K562 (cell line): ENCODE measurements around the gene FGF14. TPM values are rescaled to one million over a fixed set of nuclear protein-coding genes. Genes with fewer than 3 reads are reported as not detected.

Experiments used
- ATAC-seq: fragments of 200-7000 bp; cut with Tn5 transposase; 3 replicates; pipeline ENCODE4 v1.9.1; 2020; ENCODE audit warnings: moderate library complexity
- BruUV-seq: library from RNA; stranded (reverse); fragments of 400-500 nt; replicated peaks from 2 replicates; lab custom pipeline; 2021; lab: Mats Ljungman, UMichigan
- CTCF ChIA-PET: fragments of 300-600 bp; formaldehyde crosslinking; extraction: SDS; loops from one replicate; lab custom pipeline; 2021; ENCODE audit warnings: low intra/inter-chr PET ratio; lab: Yijun Ruan, JAX
- POLR2A ChIA-PET: fragments of 300-600, 350-650 bp; sonication (Branson Sonifier 250); formaldehyde crosslinking; extraction: SDS; loops from one replicate; lab custom pipeline; 2021; ENCODE audit warnings: antibody characterized with exemption, inconsistent platforms; lab: Yijun Ruan, JAX
- DNase-seq, 4 experiments: peaks; one replicate each; pipeline versions ENCODE4 v3.0.0 to v3.0.0-alpha.2; 2011 to 2018; ENCODE audit warnings: low spot score in 3 of 4, mixed read lengths in 3 of 4; ENCODE audit errors: extremely low read depth in 1 of 4
- FAIRE-seq: peaks from 2 replicates; lab custom pipeline; 2011; peaks lifted over from hg19 to GRCh38; lab: Jason Lieb, UNC
- H2AFZ ChIP-seq: 2 replicates; pipeline ENCODE4 v1.6.0; 2011; ENCODE audit warnings: low read depth, low read length, control low read depth, inconsistent platforms
- H3K27ac ChIP-seq: fragments of 200-600 bp; 3 replicates; pipeline ENCODE4 v1.8.0; 2011; ENCODE audit warnings: low read depth, mild to moderate bottlenecking, control low read depth, inconsistent platforms, low read length, moderate library complexity, mixed read lengths; ENCODE audit errors: extremely low read depth
- H3K27me3 ChIP-seq, 2 experiments: fragments of 300-600 bp in 1 of 2; 2 replicates in 1 of 2; 3 replicates in 1 of 2; pipeline versions ENCODE4 v1.6.0 to v1.8.0; 2011; ENCODE audit warnings: inconsistent platforms in 2 of 2, low read length in 2 of 2, mild to moderate bottlenecking in 1 of 2, mixed read lengths in 1 of 2, moderate library complexity in 1 of 2; ENCODE audit not compliant: control insufficient read depth in 2 of 2, insufficient read depth in 2 of 2
- H3K36me3 ChIP-seq: fragments of 300-600 bp; 3 replicates; pipeline ENCODE4 v1.8.0; 2011; ENCODE audit warnings: mild to moderate bottlenecking, low read length, inconsistent platforms; ENCODE audit not compliant: control insufficient read depth, insufficient read depth
- H3K4me1 ChIP-seq, 2 experiments: fragments of 200-600 bp in 1 of 2; replicated peaks in 1 of 2; 2 replicates in 1 of 2; 3 replicates in 1 of 2; pipeline versions ENCODE4 v1.5.1 to v1.8.0; 2011; ENCODE audit warnings: inconsistent platforms in 2 of 2, low read length in 2 of 2, mild to moderate bottlenecking in 1 of 2, mixed read lengths in 1 of 2, moderate library complexity in 1 of 2; ENCODE audit not compliant: control insufficient read depth in 2 of 2, insufficient read depth in 2 of 2
- H3K4me2 ChIP-seq: 2 replicates; pipeline ENCODE4 v1.6.1; 2011; ENCODE audit warnings: low read length, control low read depth, inconsistent platforms, mixed read lengths; ENCODE audit not compliant: insufficient read depth
- H3K4me3 ChIP-seq: fragments of 200-600 bp; sonication (generic), shearing (Covaris generic); 2 replicates; pipeline ENCODE4 v1.5.1; 2016; ENCODE audit warnings: control low read depth, inconsistent platforms
- H3K79me2 ChIP-seq: fragments of 200-600 bp; 3 replicates; pipeline ENCODE4 v1.8.0; 2011; ENCODE audit warnings: low read length, inconsistent platforms; ENCODE audit not compliant: control insufficient read depth, insufficient read depth
- H3K9ac ChIP-seq, 2 experiments: 2 replicates each; pipeline versions ENCODE4 v1.6.0 to v1.6.1; 2011; ENCODE audit warnings: low read depth in 2 of 2, low read length in 2 of 2, control low read depth in 1 of 2, inconsistent platforms in 1 of 2, mild to moderate bottlenecking in 1 of 2, mixed read lengths in 1 of 2; ENCODE audit not compliant: insufficient read depth in 1 of 2
- H3K9me1 ChIP-seq: one replicate; pipeline ENCODE4 v1.6.0; 2011; ENCODE audit warnings: inconsistent platforms, mild to moderate bottlenecking, low read length, moderate library complexity; ENCODE audit not compliant: control insufficient read depth, insufficient read depth
- H3K9me3 ChIP-seq: replicated peaks from 2 replicates; pipeline ENCODE4 v1.5.1; 2011; ENCODE audit warnings: low read depth, low read length, inconsistent platforms; ENCODE audit not compliant: control insufficient read depth, insufficient read depth
- H4K20me1 ChIP-seq: replicated peaks from 2 replicates; pipeline ENCODE4 v1.6.1; 2011; ENCODE audit warnings: low read length, inconsistent platforms, mixed read lengths; ENCODE audit not compliant: control insufficient read depth, insufficient read depth
- ESRRB ChIP-seq: fragments of 250-450 bp; sonication (Bioruptor Pico); IDR thresholded peaks from 2 replicates; pipeline ENCODE4 v1.5.0; 2020; ENCODE audit warnings: mild to moderate bottlenecking, moderate library complexity, borderline replicate concordance
- HDAC8 ChIP-seq: fragments of 450-650 bp; IDR thresholded peaks from 2 replicates; pipeline ENCODE4 v1.6.1; 2016; ENCODE audit warnings: mild to moderate bottlenecking, missing genetic modification characterization, moderate library complexity, missing compliant biosample characterization
- KDM2B ChIP-seq: fragments of 250-450 bp; sonication (Bioruptor Pico); IDR thresholded peaks from 2 replicates; pipeline ENCODE4 v1.8.0; 2021; ENCODE audit warnings: mild to moderate bottlenecking, moderate library complexity
- ZBTB26 ChIP-seq: fragments of 450-650 bp; formaldehyde crosslinking; IDR thresholded peaks from 2 replicates; pipeline ENCODE4 v1.4.0; 2022; ENCODE audit warnings: missing genetic modification characterization
- ZNF507 ChIP-seq: conservative IDR thresholded peaks from 2 replicates; pipeline ENCODE4 v1.6.1; 2017; ENCODE audit warnings: missing genetic modification characterization, missing compliant biosample characterization
- WGBS: fragments of 100-300 bp; shearing (Covaris generic); methylation state at CpG from one replicate; pipeline ENCODE4 v1.1.6; 2016; ENCODE audit warnings: low coverage, mixed read lengths; ENCODE audit not compliant: insufficient coverage; ENCODE audit errors: missing lambda C conversion rate; 5-methylcytosine and 5-hydroxymethylcytosine counted together
- in situ Hi-C: fragments of 300-500 bp; cut with MboI; formaldehyde crosslinking; loops from 4 replicates; pipeline ENCODE4 v1.15.0; 2018; ENCODE audit warnings: inconsistent platforms, mixed read lengths
- intact Hi-C: fragments of 100-400 bp; cut with micrococcal nuclease; formaldehyde crosslinking; loops from 2 replicates; pipeline ENCODE4 v1.14.2; 2022
- polyA plus RNA-seq, 8 experiments: library from polyadenylated mRNA; depleted of rRNA in 4 of 8; stranded (reverse) in 5 of 8; unstranded in 3 of 8; fragments of >200 nt; fragmentation: Nextera tagmentation in 2 of 8; fragmentation: Illumina TruSeq in 1 of 8; extraction: Ambion mirVana in 2 of 8; extraction: Trizol in 1 of 8; gene quantifications; 2 replicates each; pipeline versions ENCODE4 v1.2.1 to v1.2.3, GENCODE V29; 2011 to 2014; ENCODE audit warnings: inconsistent platforms in 1 of 8, missing spikeins in 1 of 8
- total RNA-seq, 7 experiments: library from RNA; depleted of rRNA in 6 of 7; stranded (reverse); fragments of >200 nt in 6 of 7; fragmentation: Illumina TruSeq in 2 of 7; extraction: Trizol in 2 of 7; gene quantifications; 2 replicates each; pipeline versions ENCODE4 v1.2.1 to v1.2.3, GENCODE V29; 2011 to 2021; ENCODE audit warnings: low replicate concordance in 1 of 7

Gene FGF14
- total and polyA plus RNA-seq, 9 of the 15 experiments (the other 6 are each of a cell fraction or from before 2014, with no cell fraction given), result not detected

- TF ChIP-seq ZBTB26 (CRISPR knock-in tag) (no peak), ESRRB (CRISPR knock-in tag) (no peak), HDAC8 (tag) (no peak), KDM2B (CRISPR knock-in tag) (no peak)
- TF ChIP-seq, all 486 proteins: peak for 0
Observed at GRCh38 chr13:102261809-102262208, 140.0 kb downstream of the FGF14 start (continued).

GRCh38 chr13:102261316-102261715 lies 140.5 kb downstream of the FGF14 start:
- WGBS, result 2% methylated on average over 3 of the region's 3 CpGs
- TF ChIP-seq ZNF507 (tag), result no peak
- no TSS peak for BruUV-seq
- DNase-seq (no peak), ATAC-seq (no peak), FAIRE-seq (no peak)
- Histone ChIP-seq H3K9ac (no peak overlapping the region), H3K9me1 (no peaks in the 10 kb centered on the region), H3K27ac (no peak overlapping the region), H3K9me3 (no peaks in the 10 kb centered on the region), H3K27me3 (no peaks in the 10 kb centered on the region), H3K4me3 (no peak overlapping the region), H2AFZ (no peak overlapping the region), H3K36me3 (no peaks in the 10 kb centered on the region), H3K79me2 (no peaks in the 10 kb centered on the region), H3K4me1 (no peaks in the 10 kb centered on the region), H4K20me1 (no peaks in the 10 kb centered on the region), H3K4me2 (no peak overlapping the region)
- ChIA-PET CTCF (no interaction called here), POLR2A (no interaction called here)
- intact Hi-C loops, result no loop called here
- in situ Hi-C loops, result no loop called here
